Mesenchymal stem cell (in vitro differentiated cells and primary cell): ENCODE measurements around the gene WWOX.

ENCODE experiments used
- DNase-seq: peaks from one replicate; pipeline ENCODE4 v3.0.0-alpha.2; 2013
- H2AFZ ChIP-seq: one replicate; pipeline ENCODE4 v1.6.1; 2013; ENCODE audit warnings: low read depth, mild to moderate bottlenecking, control low read depth, inconsistent platforms, low read length, moderate library complexity
- H2AK5ac ChIP-seq: 2 replicates; pipeline ENCODE4 v1.6.1; 2013; ENCODE audit warnings: low read length, moderate library complexity, mild to moderate bottlenecking, inconsistent platforms; ENCODE audit not compliant: severe bottlenecking
- H2BK120ac ChIP-seq: one replicate; pipeline ENCODE4 v1.6.1; 2013; ENCODE audit warnings: low read depth, mild to moderate bottlenecking, inconsistent platforms, low read length, moderate library complexity
- H2BK12ac ChIP-seq, 2 experiments: one replicate each; pipeline ENCODE4 v1.6.1; 2013; ENCODE audit warnings: inconsistent platforms in 2 of 2, low read length in 2 of 2, mild to moderate bottlenecking in 2 of 2, moderate library complexity in 2 of 2, control low read depth in 1 of 2
- H2BK15ac ChIP-seq: one replicate; pipeline ENCODE4 v1.6.1; 2013; ENCODE audit warnings: mild to moderate bottlenecking, low read depth, inconsistent platforms; ENCODE audit not compliant: poor library complexity, severe bottlenecking
- H2BK5ac ChIP-seq: 2 replicates; pipeline ENCODE4 v1.6.1; 2013; ENCODE audit warnings: low read depth, mild to moderate bottlenecking, low read length, control low read depth, inconsistent platforms; ENCODE audit not compliant: poor library complexity, severe bottlenecking
- H3K14ac ChIP-seq, 2 experiments: one replicate each; pipeline ENCODE4 v1.6.1; 2013; ENCODE audit warnings: inconsistent platforms in 2 of 2, low read length in 2 of 2, control low read depth in 1 of 2, mild to moderate bottlenecking in 1 of 2, moderate library complexity in 1 of 2
- H3K18ac ChIP-seq, 2 experiments: one replicate each; pipeline ENCODE4 v1.6.1; 2013; ENCODE audit warnings: inconsistent platforms in 2 of 2, low read length in 2 of 2, control low read depth in 1 of 2, low read depth in 1 of 2, mild to moderate bottlenecking in 1 of 2
- H3K23ac ChIP-seq, 2 experiments: one replicate each; pipeline ENCODE4 v1.6.1; 2013; ENCODE audit warnings: inconsistent platforms in 2 of 2, low read length in 2 of 2, mild to moderate bottlenecking in 2 of 2, moderate library complexity in 2 of 2, control low read depth in 1 of 2
- H3K27ac ChIP-seq: 2 replicates; pipeline ENCODE4 v1.5.1; 2013; ENCODE audit warnings: mild to moderate bottlenecking, moderate library complexity, low read length, control low read depth, inconsistent platforms; ENCODE audit not compliant: poor library complexity, severe bottlenecking
- H3K27me3 ChIP-seq, 2 experiments: 2 replicates each; pipeline versions ENCODE4 v1.6.1 to v1.7.0; 2013; ENCODE audit warnings: low read length in 2 of 2, mild to moderate bottlenecking in 2 of 2, moderate library complexity in 2 of 2, control low read depth in 1 of 2, inconsistent platforms in 1 of 2; ENCODE audit not compliant: control insufficient read depth in 1 of 2, insufficient read depth in 1 of 2
- H3K36me3 ChIP-seq, 2 experiments: 2 replicates each; pipeline versions ENCODE4 v1.6.1 to v1.7.0; 2013; ENCODE audit warnings: low read length in 2 of 2, control low read depth in 1 of 2, inconsistent platforms in 1 of 2, low read depth in 1 of 2, mild to moderate bottlenecking in 1 of 2; ENCODE audit not compliant: insufficient read depth in 2 of 2, control insufficient read depth in 1 of 2
- H3K4ac ChIP-seq, 2 experiments: one replicate each; pipeline ENCODE4 v1.6.1; 2013; ENCODE audit warnings: inconsistent platforms in 2 of 2, low read length in 2 of 2, mild to moderate bottlenecking in 2 of 2, moderate library complexity in 2 of 2, control low read depth in 1 of 2, low read depth in 1 of 2
- H3K4me1 ChIP-seq: 2 replicates; pipeline ENCODE4 v1.6.1; 2013; ENCODE audit warnings: low read depth, low read length, control low read depth; ENCODE audit not compliant: control insufficient read depth, insufficient read depth
- H3K4me2 ChIP-seq: 2 replicates; pipeline ENCODE4 v1.6.1; 2013; ENCODE audit warnings: low read length, mild to moderate bottlenecking, inconsistent platforms; ENCODE audit not compliant: poor library complexity, severe bottlenecking
- H3K4me3 ChIP-seq, 2 experiments: 2 replicates each; pipeline versions ENCODE4 v1.5.1 to v1.7.0; 2013; ENCODE audit warnings: low read length in 2 of 2, mild to moderate bottlenecking in 2 of 2, control low read depth in 1 of 2, low read depth in 1 of 2; ENCODE audit not compliant: insufficient read depth in 1 of 2
- H3K79me1 ChIP-seq: replicated peaks from 2 replicates; pipeline ENCODE4 v1.6.1; 2013; ENCODE audit warnings: mild to moderate bottlenecking, control low read depth, low read length, inconsistent platforms; ENCODE audit not compliant: poor library complexity, severe bottlenecking
- H3K9ac ChIP-seq: 2 replicates; pipeline ENCODE4 v1.7.0; 2013; ENCODE audit warnings: mild to moderate bottlenecking, low read length, moderate library complexity
- H3K9me3 ChIP-seq: 2 replicates; pipeline ENCODE4 v1.7.0; 2013; ENCODE audit warnings: mild to moderate bottlenecking, low read length; ENCODE audit not compliant: control insufficient read depth
- H4K8ac ChIP-seq: one replicate; pipeline ENCODE4 v1.6.1; 2013; ENCODE audit warnings: inconsistent platforms, mild to moderate bottlenecking, low read length, moderate library complexity
- H4K91ac ChIP-seq: one replicate; pipeline ENCODE4 v1.6.1; 2013; ENCODE audit warnings: mild to moderate bottlenecking, low read length, inconsistent platforms
- WGBS: methylation state at CpG from one replicate; pipeline ENCODE4 v1.1.7; 2013; ENCODE audit warnings: mixed read lengths; 5-methylcytosine and 5-hydroxymethylcytosine counted together

The WWOX gene

DNA sequence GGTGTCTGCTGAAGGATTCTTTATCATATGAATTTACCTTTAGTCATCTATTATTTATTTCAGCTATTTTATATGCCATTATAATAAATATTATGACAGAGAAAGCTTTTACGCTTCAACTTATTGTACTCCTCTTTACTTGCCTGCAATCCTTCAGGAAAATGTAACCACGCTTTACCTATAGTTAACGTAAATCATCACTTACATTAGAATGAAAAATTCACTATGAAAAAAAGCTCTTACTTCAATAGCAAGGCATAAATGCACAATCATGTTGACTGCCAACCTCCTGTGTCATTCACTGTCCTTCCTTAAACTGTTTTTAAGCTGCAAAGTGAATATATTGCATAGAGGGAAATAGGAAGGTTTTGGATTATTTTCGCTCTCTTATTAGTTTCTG, 277.9 kb downstream of the WWOX start:
- Histone ChIP-seq H3K79me1 (no peaks in the 10 kb centered on the region), H4K8ac (no peak overlapping the region), H2BK12ac (no peak overlapping the region), H3K23ac (no peak overlapping the region), H3K4me1 (no peaks in the 10 kb centered on the region), H3K27me3 (no peaks in the 10 kb centered on the region), H2AK5ac (no peak overlapping the region), H3K9ac (no peak overlapping the region), H3K4me3 (no peak overlapping the region), H3K9me3 (peaks cover under 1% of the 10 kb centered on the region), H3K18ac (no peak overlapping the region), H3K27ac (no peak overlapping the region), H3K4me2 (no peak overlapping the region), H2BK15ac (no peak overlapping the region), H2AFZ (no peak overlapping the region), H3K14ac (no peak overlapping the region), H3K4ac (no peak overlapping the region), H4K91ac (no peak overlapping the region), H2BK5ac (no peak overlapping the region), H3K36me3 (no peaks in the 10 kb centered on the region), H2BK120ac (no peak overlapping the region)
- DNase-seq, result no peak
- 96% methylated on average over 3 of the region's 4 CpGs for WGBS

DNA sequence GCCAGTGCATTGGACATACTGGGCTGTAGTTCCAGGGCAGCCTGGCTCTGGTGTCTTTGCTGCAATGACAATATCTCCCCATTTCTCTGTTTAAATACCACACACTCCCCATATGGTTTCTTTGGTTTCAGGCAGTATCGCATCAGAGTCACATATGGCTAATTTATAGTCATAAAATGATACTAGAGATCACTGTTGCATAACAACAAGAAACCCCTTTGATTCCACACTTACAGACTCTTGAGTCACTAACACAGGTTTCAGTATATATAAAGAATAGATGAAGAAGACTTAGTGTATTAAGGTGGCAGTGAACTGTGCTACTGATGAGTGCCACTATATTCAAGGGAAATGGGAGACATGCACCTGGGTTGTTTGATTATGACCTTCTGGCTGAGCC, 281.6 kb downstream of the WWOX start:
- Histone ChIP-seq H3K4ac (no peak overlapping the region), H3K36me3 (no peaks in the 10 kb centered on the region), H3K9ac (no peak overlapping the region), H3K79me1 (no peaks in the 10 kb centered on the region), H3K23ac (no peak overlapping the region), H3K27me3 (no peaks in the 10 kb centered on the region), H3K27ac (no peak overlapping the region), H4K91ac (no peak overlapping the region), H3K9me3 (no peaks in the 10 kb centered on the region), H3K4me2 (no peak overlapping the region), H3K14ac (no peak overlapping the region), H2BK12ac (no peak overlapping the region), H2AK5ac (no peak overlapping the region), H2BK15ac (no peak overlapping the region), H3K4me3 (no peak overlapping the region), H2BK5ac (no peak overlapping the region), H2BK120ac (no peak overlapping the region), H3K4me1 (no peaks in the 10 kb centered on the region), H3K18ac (no peak overlapping the region), H2AFZ (no peak overlapping the region), H4K8ac (no peak overlapping the region)
- no peak for DNase-seq
- no CpG with 5 or more reads among the region's 1 CpG for WGBS

- Histone ChIP-seq H4K8ac (no peak overlapping the region), H2AFZ (no peak overlapping the region), H2BK12ac (no peak overlapping the region), H2BK5ac (no peak overlapping the region), H3K79me1 (no peaks in the 10 kb centered on the region), H3K18ac (no peak overlapping the region), H3K27ac (no peak overlapping the region), H3K4me1 (no peaks in the 10 kb centered on the region), H4K91ac (no peak overlapping the region), H3K9me3 (no peaks in the 10 kb centered on the region), H3K23ac (no peak overlapping the region), H3K36me3 (no peaks in the 10 kb centered on the region), H3K9ac (no peak overlapping the region), H3K4ac (no peak overlapping the region), H2AK5ac (no peak overlapping the region), H3K4me2 (no peak overlapping the region), H3K4me3 (no peak overlapping the region), H2BK120ac (no peak overlapping the region), H3K27me3 (no peaks in the 10 kb centered on the region), H3K14ac (no peak overlapping the region), H2BK15ac (no peak overlapping the region)
- no peak for DNase-seq
- WGBS, result 100% methylated on average over 2 of the region's 2 CpGs
Measured at GRCh38 chr16:78383118-78383517, 283.7 kb downstream of the WWOX start.

- Histone ChIP-seq H3K9ac (no peak overlapping the region), H2BK12ac (peak overlapping the region in 1 of 2 experiments; percentile 40), H3K14ac (no peak overlapping the region), H3K23ac (no peak overlapping the region), H3K9me3 (no peaks in the 10 kb centered on the region), H2BK15ac (no peak overlapping the region), H2AK5ac (no peak overlapping the region), H2BK120ac (no peak overlapping the region), H3K36me3 (no peaks in the 10 kb centered on the region), H4K91ac (no peak overlapping the region), H2AFZ (no peak overlapping the region), H3K18ac (no peak overlapping the region), H2BK5ac (no peak overlapping the region), H4K8ac (no peak overlapping the region), H3K4me3 (no peak overlapping the region), H3K27me3 (no peaks in the 10 kb centered on the region), H3K4me1 (peaks cover 2% of the 10 kb centered on the region), H3K79me1 (no peaks in the 10 kb centered on the region), H3K27ac (no peak overlapping the region), H3K4ac (no peak overlapping the region), H3K4me2 (no peak overlapping the region)
- WGBS, result 74% methylated on average over 4 of the region's 7 CpGs
- no peak for DNase-seq
Measured at GRCh38 chr16:78385086-78385805, 285.8 kb downstream of the WWOX start.
